HS-5 (cell line): ENCODE data around the gene SYTL3.
A peak's percentile ranks its signal among the peaks of the same experiment; 100 is the strongest.
"Not testable (repeated sequence)": the region's sequence is repeated elsewhere in the genome, so short reads cannot be mapped to it uniquely, and the experiment has no call there.

Experiments
- DNase-seq: peaks from one replicate; pipeline ENCODE4 v3.0.0-alpha.2; 2012; ENCODE audit warnings: low read depth

The SYTL3 gene

GRCh38 chr6:158662954-158663624 lies 13.2 kb downstream of the SYTL3 start:
- DNase-seq, result no peak

GRCh38 chr6:158663625-158664165 lies 13.8 kb downstream of the SYTL3 start:
- DNase-seq, result no peak

GRCh38 chr6:158665332-158665731 lies 15.5 kb downstream of the SYTL3 start:
- no peak for DNase-seq

- DNase-seq, result no peak
Measured at GRCh38 chr6:158666628-158667359, 16.9 kb downstream of the SYTL3 start.

GRCh38 chr6:158667360-158667981 lies 17.6 kb downstream of the SYTL3 start:
- no peak for DNase-seq

- no peak for DNase-seq
Measured at GRCh38 chr6:158668707-158669103, 18.9 kb downstream of the SYTL3 start.

- no peak for DNase-seq
Measured at GRCh38 chr6:158669145-158670035, 19.5 kb downstream of the SYTL3 start.

- not testable (repeated sequence) for DNase-seq
Measured at GRCh38 chr6:158672119-158672518, 22.3 kb downstream of the SYTL3 start.

- DNase-seq, result no peak
Measured at GRCh38 chr6:158672726-158673125, 22.9 kb downstream of the SYTL3 start.

GRCh38 chr6:158674342-158675131 lies 24.7 kb downstream of the SYTL3 start:
- no peak for DNase-seq

GRCh38 chr6:158677094-158677493 lies 27.2 kb downstream of the SYTL3 start:
- DNase-seq, result not testable (repeated sequence)

- DNase-seq, result no peak
Measured at GRCh38 chr6:158677906-158678578, 28.2 kb downstream of the SYTL3 start.

GRCh38 chr6:158680015-158680414 lies 30.2 kb downstream of the SYTL3 start:
- DNase-seq, result no peak

- no peak for DNase-seq
Measured at GRCh38 chr6:158680481-158680880, 30.6 kb downstream of the SYTL3 start.

GRCh38 chr6:158684311-158684710 lies 34.5 kb downstream of the SYTL3 start:
- no peak for DNase-seq

GRCh38 chr6:158684745-158685324 lies 35.0 kb downstream of the SYTL3 start:
- DNase-seq, result no peak

GRCh38 chr6:158686311-158686710 lies 36.5 kb downstream of the SYTL3 start:
- no peak for DNase-seq

- no peak for DNase-seq
Measured at GRCh38 chr6:158686791-158687381, 37.0 kb downstream of the SYTL3 start.

- DNase-seq, result no peak
Measured at GRCh38 chr6:158687506-158687905, 37.7 kb downstream of the SYTL3 start.

- DNase-seq, result peak; percentile 28
Measured at GRCh38 chr6:158688860-158689259, 39.0 kb downstream of the SYTL3 start.
